ENCODE data around the gene CD4.

The CD4 gene

DNA sequence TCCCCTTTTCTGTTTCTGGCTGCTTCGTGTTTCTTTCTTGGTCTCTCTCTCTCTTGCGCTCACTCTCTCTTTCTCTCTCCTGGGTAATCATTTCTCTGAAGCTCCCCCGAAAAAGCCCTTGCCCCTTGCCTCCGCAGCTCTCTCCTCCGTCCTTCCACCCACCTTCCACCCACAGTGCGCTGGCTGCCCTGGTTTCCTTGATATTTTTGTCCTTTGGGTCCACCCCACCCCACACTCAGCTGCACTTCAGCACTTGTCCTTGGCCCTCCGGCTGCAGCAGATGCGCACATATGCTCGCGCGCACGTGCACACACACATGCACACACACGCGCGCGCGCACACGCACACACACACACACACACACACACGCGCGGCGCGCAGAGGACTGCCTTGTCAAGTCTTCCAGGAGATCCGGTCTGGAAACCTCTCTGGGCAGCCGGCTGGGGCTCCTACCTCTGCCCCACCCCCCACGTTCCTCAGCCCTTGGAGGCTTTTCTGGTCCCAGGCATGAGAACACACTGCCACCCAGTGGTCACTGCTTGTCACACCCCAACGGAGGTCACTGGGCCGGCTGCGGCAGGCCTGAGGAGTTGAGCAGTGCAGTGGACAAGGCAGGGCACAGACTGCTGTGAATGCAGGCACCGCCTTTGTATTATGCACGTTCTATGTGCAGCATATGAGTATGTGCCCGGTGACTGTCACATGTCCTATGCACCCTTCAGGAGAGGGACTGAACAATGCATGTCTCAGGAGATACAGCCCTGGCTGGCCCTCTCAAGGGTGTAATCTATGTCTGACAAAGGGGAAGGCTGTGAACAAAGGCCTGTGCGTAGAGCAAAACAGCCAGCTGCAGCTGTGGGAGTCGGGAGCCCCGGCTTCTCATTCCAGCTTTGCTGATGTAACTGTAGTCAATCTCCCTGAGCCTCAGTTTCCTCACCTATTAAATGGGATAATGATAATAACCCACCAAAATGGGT is 10.5 kb upstream of the CD4 start:
- peak; percentile 92 to 96 for DNase-seq

DNA sequence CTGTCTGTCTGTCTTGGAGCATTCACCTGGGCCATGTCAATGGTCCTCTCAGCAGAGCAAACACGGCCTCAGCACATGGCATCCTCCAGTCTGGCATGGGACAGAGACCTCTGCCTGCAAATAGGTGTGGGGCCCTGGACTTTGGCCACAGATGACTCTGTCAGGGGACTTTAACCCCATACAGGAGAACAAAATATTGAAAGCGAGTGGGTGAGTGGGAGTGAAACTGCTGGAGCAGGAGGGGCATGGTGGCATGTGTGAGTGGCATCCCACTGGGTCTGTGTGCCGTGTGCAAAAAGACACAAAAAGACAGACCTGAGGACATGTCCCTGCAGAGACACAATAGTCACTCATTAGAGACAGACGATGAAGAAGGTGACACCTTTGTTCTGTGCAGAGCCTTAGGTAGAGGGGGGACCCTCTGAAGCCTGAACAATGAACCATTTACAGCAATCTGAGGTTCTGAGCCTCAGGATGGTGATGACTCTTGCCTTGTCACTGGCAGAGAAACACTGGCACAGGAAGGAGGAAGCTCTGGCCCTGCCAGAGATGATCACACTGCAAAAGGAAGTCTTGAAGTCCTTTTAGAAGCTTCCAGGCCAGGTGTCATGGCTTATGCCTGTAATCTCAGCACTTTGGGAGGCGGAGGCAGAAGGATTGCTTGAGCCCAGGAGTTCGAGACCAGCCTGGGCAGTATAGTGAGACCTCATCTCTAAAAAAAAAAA is 9.5 kb upstream of the CD4 start:
- no peak for DNase-seq

DNA sequence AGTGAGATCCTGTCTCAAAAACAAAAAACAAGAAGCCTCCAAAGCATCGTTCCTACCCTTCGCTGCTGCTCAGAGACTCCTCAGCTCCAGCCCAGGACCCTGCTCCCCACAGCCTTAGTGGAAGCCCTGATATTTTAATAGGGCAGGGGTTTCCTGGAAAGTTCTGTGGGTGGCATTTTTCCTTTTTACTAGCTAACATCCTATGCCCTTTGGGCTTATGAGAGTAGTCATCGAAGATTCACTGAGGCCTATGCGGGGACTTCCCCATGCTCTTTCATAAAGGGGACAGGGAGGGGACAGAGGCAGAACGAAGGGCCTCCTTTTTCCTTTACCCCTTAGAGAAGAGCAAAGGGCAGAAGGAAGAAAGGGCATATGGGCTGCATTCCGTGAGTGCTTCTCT is 8.8 kb upstream of the CD4 start:
- DNase-seq = no peak

GRCh38 chr12:6782119-6782518 is 7.2 kb upstream of the CD4 start:
- DNase-seq = no peak

DNA sequence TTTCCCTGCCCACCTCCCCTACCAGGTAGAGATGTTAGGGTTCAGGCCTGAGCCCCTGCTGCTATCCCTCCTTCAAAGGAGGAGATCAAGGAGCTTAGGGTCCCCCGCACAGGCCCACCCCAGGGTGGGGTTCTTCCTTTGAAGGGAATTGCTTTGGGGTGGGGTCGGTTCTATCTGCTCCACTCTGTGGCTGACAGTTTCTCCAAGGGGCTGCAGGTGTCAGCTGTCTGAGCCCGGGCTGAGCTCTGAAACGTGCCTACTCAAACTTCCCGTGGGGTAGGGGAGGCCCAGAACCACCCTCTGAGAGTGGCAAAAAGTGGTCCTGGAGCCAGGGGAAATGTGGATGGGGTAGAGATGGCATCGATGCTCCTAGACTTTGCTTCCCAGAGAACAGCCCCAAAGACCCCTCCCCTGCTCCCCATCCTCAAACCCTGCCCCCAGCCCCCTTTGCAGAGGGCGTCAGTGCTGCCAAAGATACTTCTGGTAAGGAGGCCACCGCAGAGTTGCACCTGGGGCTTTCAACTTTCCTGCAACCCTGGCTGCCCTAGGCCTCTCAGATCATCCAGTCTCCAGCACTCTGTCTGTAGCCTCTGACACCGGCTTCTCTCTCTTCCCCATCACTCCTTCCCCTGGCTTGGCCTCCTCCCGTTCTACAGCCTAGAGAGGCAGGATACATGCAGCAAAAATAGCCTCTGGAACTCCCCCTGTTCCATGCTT is 6.3 kb upstream of the CD4 start:
- DNase-seq = no peak

- DNase-seq = no peak
These were observed 5.5 kb upstream of the CD4 start for GRCh38 chr12:6783828-6784227.

GRCh38 chr12:6784296-6784695 is 5.0 kb upstream of the CD4 start:
- DNase-seq = no peak

GRCh38 chr12:6784761-6785160 is 4.6 kb upstream of the CD4 start:
- DNase-seq = no peak

DNA sequence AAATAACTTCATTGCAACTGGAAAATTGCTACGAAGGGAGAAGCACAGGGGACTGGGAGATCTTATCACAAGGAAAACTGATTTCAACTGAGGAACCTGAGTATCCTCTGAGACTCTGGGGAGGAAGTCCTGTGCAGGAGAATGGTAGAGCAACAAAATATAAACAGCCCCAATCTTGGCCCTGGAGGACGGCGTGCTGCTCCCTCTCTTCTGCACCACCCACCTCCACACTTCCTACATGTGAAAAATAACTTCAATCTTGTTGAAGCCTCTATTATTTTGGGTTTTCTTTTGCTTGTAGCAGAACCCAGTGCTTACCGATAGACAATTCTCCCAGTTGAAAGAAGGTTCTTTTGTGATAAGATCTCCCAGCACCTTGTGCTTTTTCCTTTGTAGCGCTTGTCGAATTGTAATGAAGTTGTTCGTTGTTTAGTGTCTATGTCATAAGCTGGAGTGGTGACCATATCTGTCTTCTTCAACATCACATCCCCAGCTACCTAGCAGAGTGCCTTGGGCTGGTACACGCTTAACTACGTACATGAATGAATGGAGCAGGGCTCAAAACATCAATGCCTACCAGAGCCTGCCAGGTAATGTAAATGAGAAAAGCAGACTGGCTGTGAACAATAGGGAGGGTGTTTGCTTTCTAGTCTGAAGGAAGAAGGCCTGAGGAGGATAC is 2.8 kb upstream of the CD4 start:
- DNase-seq = peak in 1 of 2 experiments; percentile 29

DNA sequence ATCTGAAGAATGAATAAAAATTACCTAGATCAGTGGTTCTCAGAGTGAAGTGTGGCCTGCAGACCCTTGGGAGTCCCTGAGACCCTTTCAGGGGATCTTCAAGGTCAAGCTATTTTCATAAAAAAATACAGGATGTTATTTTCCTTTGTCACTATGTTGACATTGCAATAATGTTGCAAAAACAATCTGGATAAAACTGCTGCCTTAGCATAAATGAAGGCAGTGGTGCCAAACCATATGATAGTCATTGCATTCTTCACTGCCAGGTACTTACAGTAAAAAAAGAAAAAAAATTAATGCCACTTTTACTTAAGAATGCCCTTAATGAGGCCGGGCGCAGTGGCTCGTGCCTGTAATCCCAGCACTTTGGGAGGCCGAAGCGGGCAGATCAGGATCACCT is 2.0 kb upstream of the CD4 start:
- no peak for DNase-seq

DNA sequence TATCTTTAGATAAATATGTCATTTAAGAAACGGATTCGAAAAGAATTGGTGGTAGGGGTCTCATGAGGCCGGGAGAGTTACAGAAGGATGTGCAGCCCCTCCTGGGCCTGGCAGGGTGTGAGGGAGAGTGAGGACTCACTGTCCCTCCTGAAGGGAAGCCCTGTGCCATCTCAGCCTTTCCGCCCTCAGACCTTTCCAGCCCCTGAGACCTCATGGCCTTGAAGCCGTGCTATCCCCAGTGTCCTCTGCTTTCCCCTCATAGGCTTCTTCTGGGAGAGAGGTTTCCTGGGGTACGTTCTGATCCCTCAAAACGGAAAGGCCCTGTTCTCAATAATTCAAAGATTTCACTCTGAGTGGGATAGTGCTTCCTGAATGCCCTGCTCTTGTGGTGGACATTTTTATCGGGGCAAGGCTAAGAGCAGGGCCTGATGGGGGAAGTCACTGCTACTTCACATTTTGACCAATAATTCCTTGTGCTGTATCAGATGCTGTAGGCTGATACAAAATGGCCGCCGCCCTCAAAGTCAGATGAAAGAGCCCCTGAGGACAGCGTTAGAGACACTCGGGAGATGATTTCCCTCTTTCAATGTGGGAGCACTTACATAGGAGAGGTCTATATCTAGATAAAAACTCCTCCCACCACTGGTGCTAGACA is 1.3 kb downstream of the CD4 start:
- no peak for DNase-seq

- DNase-seq = no peak
These were observed 2.7 kb downstream of the CD4 start for GRCh38 chr12:6791931-6792520.

DNA sequence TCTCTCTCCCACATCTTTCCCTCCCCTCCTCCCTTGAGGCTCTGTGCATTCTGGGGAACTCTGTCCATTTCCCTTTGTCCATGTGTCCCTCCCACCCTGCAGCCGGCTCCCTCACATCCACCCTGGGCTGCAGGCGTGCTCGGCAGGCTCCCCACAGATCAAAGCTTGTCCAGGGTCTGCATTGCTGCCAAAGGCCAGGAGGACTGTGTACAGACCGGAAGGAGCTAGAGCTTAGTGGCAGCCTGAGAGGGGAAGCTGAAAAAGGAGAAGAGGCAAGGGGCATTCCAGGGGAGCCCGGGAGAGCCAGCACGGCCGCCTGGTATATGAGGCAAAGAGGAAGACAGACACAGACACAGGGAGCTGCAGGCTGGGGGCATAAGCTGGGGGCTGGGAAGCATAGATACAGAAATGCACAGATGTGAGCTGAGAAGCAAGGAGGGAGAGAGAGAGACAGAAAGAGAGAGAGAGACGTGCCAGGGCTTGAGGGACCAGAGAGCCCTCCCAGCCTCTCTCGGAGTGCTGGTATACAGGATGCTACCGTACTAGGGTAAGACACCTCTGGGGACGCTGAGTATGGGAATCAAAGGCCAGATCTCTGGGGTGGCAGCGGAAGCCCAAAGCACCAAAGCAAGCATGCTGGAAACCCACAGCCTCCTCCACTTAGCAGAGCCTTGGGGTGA is 3.3 kb downstream of the CD4 start:
- no peak for DNase-seq

- no peak for DNase-seq
These were observed 5.8 kb downstream of the CD4 start for GRCh38 chr12:6795088-6795487.

GRCh38 chr12:6796576-6796975 is 7.2 kb downstream of the CD4 start:
- DNase-seq = no peak

GRCh38 chr12:6799147-6799546 is 9.8 kb downstream of the CD4 start:
- no peak for DNase-seq

DNA sequence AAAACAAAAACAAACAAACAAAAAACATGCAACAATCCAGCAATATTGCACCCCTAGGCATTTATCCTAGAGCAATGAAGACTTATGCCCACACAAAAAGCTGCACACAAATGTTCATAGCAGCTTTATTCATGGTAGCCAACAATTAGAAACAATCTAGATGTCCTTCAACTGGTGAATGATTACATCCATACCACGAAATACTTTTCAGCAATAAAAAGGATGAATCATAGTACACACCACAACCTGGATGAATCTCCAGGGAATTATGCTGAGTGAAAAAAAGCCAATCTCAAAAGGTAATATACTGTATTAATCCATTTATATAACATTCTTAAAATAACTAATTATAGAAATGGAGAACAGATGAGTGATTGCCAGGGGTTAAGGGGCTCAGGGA is 17.8 kb downstream of the CD4 start:
- no peak for DNase-seq

- no peak for DNase-seq
These were observed 19.7 kb downstream of the CD4 start for GRCh38 chr12:6809056-6809455.

DNA sequence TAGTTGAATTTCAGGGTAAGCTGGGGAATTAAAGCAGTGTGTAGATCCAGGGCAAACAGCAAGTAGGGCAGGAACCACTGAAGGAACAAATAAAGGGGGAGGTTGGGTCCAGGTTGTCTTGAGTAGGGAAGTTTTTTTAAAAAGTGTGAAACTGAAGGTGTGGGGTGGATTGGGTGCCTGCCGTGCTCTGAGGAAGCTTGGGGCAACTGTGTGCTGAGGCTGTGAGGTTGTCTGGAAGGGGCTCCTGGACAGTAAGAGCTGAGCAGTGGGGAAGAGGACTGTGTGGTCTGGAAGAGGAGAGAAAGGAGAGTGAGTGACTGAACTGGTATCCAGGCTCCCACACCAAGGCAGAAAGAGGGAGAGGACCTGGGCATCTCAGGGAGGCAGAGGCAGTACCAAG is 21.4 kb downstream of the CD4 start:
- no peak for DNase-seq

DNA sequence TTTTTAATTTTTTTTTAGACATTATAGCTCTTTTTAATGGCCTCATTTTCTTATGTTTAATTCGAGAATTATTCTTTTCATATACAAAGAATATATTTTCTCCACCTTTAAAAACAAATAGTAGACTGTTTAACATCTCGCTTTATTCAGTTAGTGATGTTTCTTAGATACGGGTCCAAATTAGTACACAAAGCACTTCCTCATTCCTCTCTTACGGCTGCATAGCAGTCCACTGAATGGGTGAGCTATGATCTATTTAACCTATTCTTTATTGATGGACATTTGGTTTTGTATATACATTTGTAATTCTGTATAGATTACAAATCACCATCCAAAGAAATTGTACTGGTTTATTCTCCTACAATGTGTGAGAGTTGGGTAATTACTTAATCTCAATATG is 24.0 kb downstream of the CD4 start:
- no peak for DNase-seq

DNA sequence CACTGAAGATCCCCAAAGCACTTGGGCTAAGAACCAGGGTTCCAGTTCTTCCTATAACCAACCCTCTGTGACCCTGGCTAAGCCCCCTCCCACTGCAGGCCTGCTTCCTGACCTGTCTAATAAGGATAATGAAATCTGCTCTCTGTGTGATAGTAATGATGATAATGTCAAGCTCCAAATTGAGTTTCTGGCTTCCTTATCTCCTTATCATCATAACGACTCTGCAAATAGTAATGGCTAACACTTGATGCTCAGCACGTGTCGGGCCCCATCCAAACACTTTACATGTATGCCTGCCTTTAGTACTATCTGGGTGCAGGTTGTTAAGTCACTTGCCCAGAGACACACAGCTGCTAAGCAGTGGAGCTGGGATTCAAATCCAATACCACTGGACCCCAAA is 27.3 kb downstream of the CD4 start:
- DNase-seq = no peak

Measured in NCI-H526 (cell line).